Measurements from ENCODE around the gene GIMAP4. TPM values are rescaled to one million over a fixed set of nuclear protein-coding genes. Genes with fewer than 3 reads are reported as not detected.
"Not testable (repeated sequence)": the region's sequence is repeated elsewhere in the genome, so short reads cannot be mapped to it uniquely, and the experiment has no call there.

The GIMAP4 gene
- total RNA-seq, 1 experiment from 2014 or later, result not detected

DNA sequence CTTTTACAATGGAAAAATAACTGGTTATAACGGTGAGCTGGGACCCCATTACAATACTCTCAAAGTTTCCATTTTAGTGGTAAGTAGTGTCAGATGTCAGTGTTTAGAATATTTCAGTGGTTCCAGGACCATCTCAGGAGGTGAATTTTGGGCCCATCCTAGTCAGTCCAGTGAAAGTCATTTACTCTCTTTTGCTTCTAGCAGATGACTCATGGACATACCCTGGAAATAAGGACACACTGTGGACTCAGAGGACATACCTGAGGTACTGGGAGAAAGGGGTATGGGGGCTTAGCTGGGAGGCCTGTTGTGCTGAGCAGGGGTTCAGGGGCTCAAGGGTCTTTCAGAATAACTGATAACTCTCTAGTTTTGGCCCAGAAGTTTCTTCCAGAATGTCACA, 618 bp upstream of the GIMAP4 start:
- Histone ChIP-seq H3K36me3 (no peaks in the 10 kb centered on the region), H3K9me3 (replicated peaks) (peaks cover 2% of the 10 kb centered on the region; the same call in 1 of the 2 replicates), H3K27me3 (replicated peaks) (no peaks in the 10 kb centered on the region), H3K4me1 (replicated peaks) (no peaks in the 10 kb centered on the region), H3K27ac (no peak overlapping the region), H3K4me3 (no peak overlapping the region)
- DNase-seq (ENCODE audit: low read depth in 1 of 2, low spot score in 2 of 2), result no peak

DNA sequence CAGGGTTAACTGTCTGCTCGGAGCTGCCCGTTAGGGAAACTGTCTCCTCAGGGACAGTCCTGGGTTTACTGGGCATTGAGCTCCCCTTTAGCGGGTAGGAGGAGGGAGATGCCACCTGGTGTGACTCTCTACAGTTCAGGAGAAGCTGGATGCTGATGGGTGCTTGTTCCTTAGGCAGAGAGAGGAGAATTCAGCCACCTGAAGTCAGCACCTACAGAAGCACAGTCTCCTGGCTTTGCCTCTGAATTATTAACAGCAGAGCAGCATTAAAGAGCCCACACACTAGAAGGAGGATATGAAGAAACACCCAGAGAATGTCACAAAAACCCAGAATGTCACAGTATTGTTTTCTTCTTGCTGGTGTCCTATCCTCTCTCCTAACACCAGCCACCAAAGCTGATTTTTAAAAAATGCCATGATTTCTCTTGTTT, 696 bp downstream of the GIMAP4 start:
- no peaks in the 10 kb centered on the region for H3K36me3 ChIP-seq
- no peak overlapping the region for H3K4me3 ChIP-seq
- DNase-seq (ENCODE audit: low read depth in 1 of 2, low spot score in 2 of 2), result no peak
- H3K9me3 ChIP-seq (replicated peaks), result peaks cover 2% of the 10 kb centered on the region; the same call in 1 of the 2 replicates
- no peak overlapping the region for H3K27ac ChIP-seq
- H3K4me1 ChIP-seq (replicated peaks), result no peaks in the 10 kb centered on the region
- no peaks in the 10 kb centered on the region for H3K27me3 ChIP-seq (replicated peaks)

DNA sequence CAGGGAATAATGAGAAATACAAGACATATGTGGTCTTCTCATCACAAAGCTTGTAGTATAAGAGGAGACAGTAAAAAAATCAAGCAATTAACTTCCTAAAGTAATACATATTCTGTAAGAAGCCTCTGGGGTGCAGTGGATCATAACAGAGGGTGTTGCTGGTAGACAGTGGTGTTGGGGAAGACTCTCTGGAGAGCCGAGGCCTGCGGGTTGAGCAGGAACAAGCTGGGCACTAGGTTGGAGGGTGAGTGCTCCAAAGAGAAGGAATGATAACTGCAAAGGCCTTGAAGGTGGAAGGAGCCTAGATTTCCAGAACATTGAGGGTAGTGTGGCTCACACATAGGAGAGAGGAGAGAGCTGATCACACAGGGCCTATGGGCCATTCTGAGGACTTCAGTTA, 1.5 kb downstream of the GIMAP4 start:
- DNase-seq (ENCODE audit: low read depth in 1 of 2, low spot score in 2 of 2), result no peak

DNA sequence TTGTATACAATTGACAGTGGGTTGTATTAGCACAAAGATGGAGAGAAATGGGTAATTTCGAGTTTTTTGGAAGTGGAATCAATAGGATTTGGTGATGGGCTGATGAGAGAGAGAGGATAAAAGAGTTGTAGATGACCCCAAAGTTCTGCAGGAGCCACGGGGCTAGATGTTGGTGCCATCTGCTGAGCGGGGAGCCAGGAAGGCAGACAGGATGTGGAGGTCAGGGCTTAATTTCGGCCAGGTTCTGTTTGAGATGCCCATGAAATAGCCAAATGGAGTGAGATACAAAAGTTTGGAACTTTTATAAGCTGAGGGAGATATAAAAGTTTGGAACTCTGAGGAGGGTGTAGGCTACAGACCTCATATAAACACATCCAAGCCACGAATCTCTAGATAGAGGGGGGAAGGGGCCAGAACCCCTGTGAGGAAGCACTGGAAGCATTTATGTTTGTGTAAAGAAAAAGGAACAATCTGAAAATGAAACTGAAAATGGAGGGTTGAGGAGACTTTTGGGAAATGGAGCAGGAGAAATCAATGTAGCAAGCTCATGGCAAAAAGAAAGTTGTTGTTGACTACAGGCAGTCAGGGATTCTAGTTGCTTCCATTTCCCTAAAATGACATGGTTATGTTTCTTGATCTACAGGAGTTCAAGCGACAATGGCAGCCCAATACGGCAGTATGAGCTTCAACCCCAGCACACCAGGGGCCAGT, 2.2 kb downstream of the GIMAP4 start:
- H3K4me1 ChIP-seq (replicated peaks), result no peaks in the 10 kb centered on the region
- no peak overlapping the region for H3K4me3 ChIP-seq

More for the DNA sequence above, 1.5 kb downstream of the GIMAP4 start:
- Histone ChIP-seq H3K4me3 (no peak overlapping the region), H3K4me1 (replicated peaks) (no peaks in the 10 kb centered on the region), H3K36me3 (no peaks in the 10 kb centered on the region), H3K9me3 (replicated peaks) (peaks cover 2% of the 10 kb centered on the region; the same call in 1 of the 2 replicates), H3K27ac (no peak overlapping the region), H3K27me3 (replicated peaks) (no peaks in the 10 kb centered on the region)

DNA sequence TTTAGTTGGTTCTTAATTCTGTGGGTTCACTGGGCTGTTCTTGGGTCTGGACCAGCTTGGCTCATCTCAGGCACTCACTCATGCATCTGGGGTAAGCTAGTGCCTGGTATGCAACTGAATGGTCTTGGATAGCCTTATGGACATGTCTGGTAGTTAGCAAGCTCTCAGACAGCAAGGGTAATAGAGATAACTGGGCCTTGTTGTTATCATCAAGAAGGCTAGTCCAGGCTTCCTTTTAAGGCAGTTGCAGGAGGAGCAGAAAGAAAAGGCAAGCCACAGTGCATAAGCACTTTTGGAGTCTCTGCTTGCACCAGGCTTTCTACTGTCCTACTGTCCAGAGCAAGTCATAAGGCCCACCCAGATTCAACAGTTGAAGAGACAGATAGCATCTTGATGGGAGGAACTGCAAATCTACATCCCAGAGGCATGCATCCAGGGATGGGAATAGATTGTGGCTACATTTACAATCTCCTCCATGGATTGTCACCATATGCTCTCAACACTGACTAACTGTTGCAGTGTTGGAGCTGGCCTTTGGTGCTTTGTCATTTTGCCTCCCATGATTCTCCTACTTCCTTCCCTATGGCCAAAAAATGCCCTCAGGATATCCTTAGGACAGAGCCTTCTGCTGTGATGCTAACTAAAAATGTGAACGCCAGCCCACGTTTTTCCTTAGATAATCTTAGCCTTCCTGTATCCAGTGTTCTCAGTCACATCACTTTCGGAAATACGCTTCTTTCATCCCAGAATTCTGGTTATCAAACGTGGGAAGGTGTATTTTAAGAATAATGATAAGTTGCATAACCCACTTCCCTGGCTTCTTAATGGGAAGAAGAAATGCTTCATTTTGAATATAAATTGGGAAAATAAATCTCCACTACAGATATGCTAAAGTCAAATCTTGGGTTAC, 3.6 kb downstream of the GIMAP4 start:
- no peak for DNase-seq (ENCODE audit: low read depth in 1 of 2, low spot score in 2 of 2)
- Histone ChIP-seq H3K4me3 (no peak overlapping the region), H3K36me3 (no peaks in the 10 kb centered on the region), H3K27ac (no peak overlapping the region), H3K4me1 (replicated peaks) (no peaks in the 10 kb centered on the region), H3K27me3 (replicated peaks) (no peaks in the 10 kb centered on the region), H3K9me3 (replicated peaks) (no peaks in the 10 kb centered on the region; the same call in 1 of the 2 replicates)

More for the DNA sequence above, 2.2 kb downstream of the GIMAP4 start:
- DNase-seq (ENCODE audit: low read depth in 1 of 2, low spot score in 2 of 2), result no peak
- Histone ChIP-seq H3K36me3 (no peaks in the 10 kb centered on the region), H3K27me3 (replicated peaks) (no peaks in the 10 kb centered on the region), H3K27ac (no peak overlapping the region), H3K9me3 (replicated peaks) (no peaks in the 10 kb centered on the region; the same call in 1 of the 2 replicates)

DNA sequence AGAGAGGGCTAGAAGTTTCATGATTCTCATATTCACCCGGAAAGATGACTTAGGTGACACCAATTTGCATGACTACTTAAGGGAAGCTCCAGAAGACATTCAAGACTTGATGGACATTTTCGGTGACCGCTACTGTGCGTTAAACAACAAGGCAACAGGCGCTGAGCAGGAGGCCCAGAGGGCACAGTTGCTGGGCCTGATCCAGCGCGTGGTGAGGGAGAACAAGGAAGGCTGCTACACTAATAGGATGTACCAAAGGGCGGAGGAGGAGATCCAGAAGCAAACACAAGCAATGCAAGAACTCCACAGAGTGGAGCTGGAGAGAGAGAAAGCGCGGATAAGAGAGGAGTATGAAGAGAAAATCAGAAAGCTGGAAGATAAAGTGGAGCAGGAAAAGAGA, 5.3 kb downstream of the GIMAP4 start:
- H3K27me3 ChIP-seq (replicated peaks), result no peaks in the 10 kb centered on the region
- no peaks in the 10 kb centered on the region for H3K9me3 ChIP-seq (replicated peaks)
- H3K27ac ChIP-seq, result no peak overlapping the region
- no peaks in the 10 kb centered on the region for H3K36me3 ChIP-seq
- H3K4me1 ChIP-seq (replicated peaks), result no peaks in the 10 kb centered on the region
- no peak for DNase-seq (ENCODE audit: low read depth in 1 of 2, low spot score in 2 of 2)
- no peak overlapping the region for H3K4me3 ChIP-seq

DNA sequence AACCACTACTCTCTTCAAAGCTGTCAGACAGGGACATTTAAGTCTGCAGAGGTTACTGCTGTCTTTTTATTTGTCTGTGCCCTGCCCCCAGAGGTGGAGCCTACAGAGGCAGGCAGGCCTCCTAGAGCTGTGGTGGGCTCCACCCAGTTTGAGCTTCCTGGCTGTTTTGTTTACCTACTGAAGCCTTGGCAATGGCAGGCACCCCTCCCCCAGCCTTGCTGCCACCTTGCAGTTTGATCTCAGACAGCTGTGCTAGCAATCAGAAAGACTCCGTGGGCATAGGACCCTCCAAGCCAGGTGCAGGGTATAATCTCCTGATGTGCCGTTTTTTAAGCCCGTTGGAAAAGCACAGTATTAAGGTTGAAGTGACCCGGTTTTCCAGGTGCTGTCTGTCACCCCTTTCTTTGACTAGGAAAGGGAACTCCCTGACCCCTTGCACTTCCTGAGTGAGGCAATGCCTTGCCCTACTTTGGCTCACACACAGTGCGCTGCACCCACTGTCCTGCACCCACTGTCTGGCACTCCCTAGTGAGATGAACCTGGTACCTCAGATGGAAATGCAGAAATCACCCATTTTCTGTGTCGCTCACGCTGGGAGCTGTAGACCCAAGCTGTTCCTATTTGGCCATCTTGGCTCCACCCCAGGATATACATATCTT, 12.9 kb downstream of the GIMAP4 start:
- not testable (repeated sequence) for H3K27me3 ChIP-seq (replicated peaks); H3K4me1 ChIP-seq (replicated peaks)

DNA sequence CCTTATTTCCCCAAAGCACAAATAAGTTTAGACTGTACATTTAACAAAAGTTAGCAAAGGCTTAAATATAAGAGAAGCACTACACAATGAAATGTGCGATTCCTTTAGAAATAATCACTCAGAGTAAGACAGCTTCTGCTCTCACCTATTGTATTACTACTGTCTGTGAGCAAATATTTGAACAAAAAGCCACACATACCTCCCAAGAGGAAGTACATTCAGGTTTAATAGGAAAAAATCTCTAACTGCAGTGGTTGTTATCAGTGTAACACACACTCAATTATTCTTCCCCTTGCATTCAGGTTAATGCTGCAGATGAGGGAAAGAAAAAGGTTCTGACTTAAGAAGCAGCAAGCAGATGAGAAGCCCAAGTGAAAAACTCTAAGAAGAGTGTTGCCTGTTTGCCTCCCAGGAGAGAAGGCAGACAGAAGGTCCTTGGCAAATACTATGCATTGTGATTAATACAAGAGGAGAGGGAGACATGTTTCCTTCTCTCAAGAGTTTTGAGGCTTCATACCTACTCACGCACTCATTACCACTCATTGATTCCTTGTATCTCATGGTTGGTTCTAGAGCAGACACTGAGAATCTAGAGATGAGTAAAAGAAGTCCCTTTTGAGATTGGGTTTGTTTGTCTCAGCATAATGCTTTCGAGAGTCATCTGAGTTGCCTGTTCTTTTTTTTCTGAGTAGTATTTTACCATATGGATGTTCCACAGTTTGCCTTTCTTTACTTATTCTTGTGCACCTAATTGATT, 13.6 kb downstream of the GIMAP4 start:
- Histone ChIP-seq H3K4me1 (replicated peaks) (no peaks in the 10 kb centered on the region), H3K36me3 (no peaks in the 10 kb centered on the region), H3K27me3 (replicated peaks) (no peaks in the 10 kb centered on the region), H3K9me3 (replicated peaks) (no peaks in the 10 kb centered on the region), H3K27ac (no peak overlapping the region), H3K4me3 (no peak overlapping the region)
- DNase-seq (ENCODE audit: low read depth in 1 of 2, low spot score in 2 of 2), result no peak

More for the DNA sequence above, 12.9 kb downstream of the GIMAP4 start:
- DNase-seq (ENCODE audit: low read depth in 1 of 2, low spot score in 2 of 2); H3K9me3 ChIP-seq (replicated peaks); H3K36me3 ChIP-seq; H3K4me3 ChIP-seq; H3K27ac ChIP-seq: not testable (repeated sequence)

DNA sequence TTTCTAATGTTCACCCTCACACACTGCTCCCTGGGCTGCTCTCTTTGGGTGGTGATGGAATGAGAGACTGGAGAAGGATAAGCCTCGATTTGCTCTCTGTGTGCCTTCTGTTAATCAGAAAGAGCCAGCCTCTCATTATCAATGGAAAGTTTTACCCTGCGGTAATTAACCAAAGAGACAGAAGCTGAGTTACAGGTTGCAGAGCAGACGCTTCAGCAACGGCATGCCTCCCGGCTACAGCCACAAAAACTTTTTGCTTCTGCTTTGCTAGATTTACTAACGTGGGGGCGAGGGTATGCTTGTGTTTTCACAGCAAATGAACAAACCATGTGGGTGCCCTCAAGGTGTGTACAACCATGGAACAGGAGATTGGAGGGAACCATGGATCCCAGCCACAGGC, 18.0 kb downstream of the GIMAP4 start:
- H3K27me3 ChIP-seq (replicated peaks), result no peaks in the 10 kb centered on the region
- no peak for DNase-seq (ENCODE audit: low read depth in 1 of 2, low spot score in 2 of 2)
- no peak overlapping the region for H3K4me3 ChIP-seq
- no peaks in the 10 kb centered on the region for H3K4me1 ChIP-seq (replicated peaks)
- no peaks in the 10 kb centered on the region for H3K9me3 ChIP-seq (replicated peaks)
- H3K27ac ChIP-seq, result no peak overlapping the region
- no peaks in the 10 kb centered on the region for H3K36me3 ChIP-seq

DNA sequence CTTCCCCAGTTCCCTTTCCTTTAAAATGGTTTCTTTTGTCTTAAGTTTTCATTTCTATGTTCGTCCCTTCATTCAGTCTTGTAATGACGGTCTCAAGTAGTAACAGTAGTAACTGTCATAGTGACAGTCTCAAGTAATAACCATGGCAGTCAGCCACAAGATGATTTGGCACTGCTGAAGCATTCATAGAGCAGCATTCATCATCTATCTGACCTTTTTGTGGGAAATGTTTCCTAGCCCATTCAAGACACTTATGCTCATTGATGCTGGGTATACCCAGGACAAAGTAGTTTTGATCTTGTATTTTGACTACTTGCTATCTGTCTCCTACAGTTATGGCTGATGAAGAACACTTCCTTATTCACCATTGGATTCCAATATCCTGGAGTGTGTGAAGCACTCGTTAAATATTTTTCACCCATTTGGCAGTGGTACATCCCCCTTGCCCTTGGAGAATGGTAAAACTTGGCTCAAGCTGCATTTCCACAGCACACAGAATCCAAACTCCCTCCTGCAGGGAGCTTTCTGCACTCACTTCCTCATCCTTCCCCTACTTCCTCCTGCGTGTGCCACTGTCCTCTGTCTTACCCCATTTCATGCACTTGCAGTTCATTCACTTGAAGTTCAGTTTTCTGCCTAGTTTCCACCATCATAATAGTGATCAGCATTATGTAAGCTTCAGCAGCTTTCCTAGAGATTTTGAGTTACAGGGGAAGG, 19.0 kb downstream of the GIMAP4 start:
- Histone ChIP-seq H3K4me3 (no peak overlapping the region), H3K9me3 (replicated peaks) (no peaks in the 10 kb centered on the region), H3K27me3 (replicated peaks) (no peaks in the 10 kb centered on the region), H3K36me3 (no peaks in the 10 kb centered on the region), H3K27ac (no peak overlapping the region), H3K4me1 (replicated peaks) (no peaks in the 10 kb centered on the region)
- no peak for DNase-seq (ENCODE audit: low read depth in 1 of 2, low spot score in 2 of 2)

DNA sequence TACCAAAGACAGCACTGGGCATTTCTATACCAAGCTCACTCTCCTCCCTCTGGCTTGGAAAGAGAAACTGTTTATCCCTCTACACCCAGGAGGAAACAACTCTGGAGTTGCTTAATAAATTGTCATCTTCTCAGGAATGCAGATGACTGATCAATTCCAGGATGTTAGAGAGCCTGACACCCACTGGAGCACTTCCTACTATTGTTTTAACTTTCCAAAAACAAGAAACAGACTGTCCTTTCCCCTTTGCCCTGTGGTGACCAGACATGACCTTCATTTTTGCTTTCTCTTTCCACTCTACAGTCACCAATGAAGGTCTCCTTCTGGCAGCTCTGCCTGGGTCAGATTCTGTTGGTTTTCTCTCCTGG, 19.6 kb downstream of the GIMAP4 start:
- H3K9me3 ChIP-seq (replicated peaks), result no peaks in the 10 kb centered on the region
- H3K27me3 ChIP-seq (replicated peaks), result no peaks in the 10 kb centered on the region
- H3K4me1 ChIP-seq (replicated peaks), result no peaks in the 10 kb centered on the region
- H3K36me3 ChIP-seq, result no peaks in the 10 kb centered on the region
- no peak overlapping the region for H3K27ac ChIP-seq
- H3K4me3 ChIP-seq, result no peak overlapping the region
- DNase-seq (ENCODE audit: low read depth in 1 of 2, low spot score in 2 of 2), result no peak

DNA sequence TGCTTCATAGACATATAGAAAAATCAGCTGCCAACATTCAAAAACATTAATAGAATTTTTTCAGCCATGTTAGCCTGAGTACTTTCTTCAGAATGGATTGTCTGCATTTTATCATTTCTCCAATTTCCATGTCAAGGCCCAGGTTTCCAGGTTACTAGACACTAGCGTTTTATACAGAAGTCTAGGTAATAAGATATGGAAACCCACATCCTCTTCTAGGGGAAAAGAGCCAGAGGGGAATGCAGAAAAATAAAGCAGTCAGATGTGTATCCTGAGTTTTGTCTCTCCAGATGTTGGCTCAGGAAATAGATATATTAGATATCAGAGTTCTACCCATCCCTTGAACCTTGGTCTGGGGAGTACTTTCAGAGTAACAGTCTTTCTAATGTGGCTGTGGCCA, 20.4 kb downstream of the GIMAP4 start:
- H3K9me3 ChIP-seq (replicated peaks), result no peaks in the 10 kb centered on the region
- H3K4me3 ChIP-seq, result no peak overlapping the region
- no peak overlapping the region for H3K27ac ChIP-seq
- no peaks in the 10 kb centered on the region for H3K4me1 ChIP-seq (replicated peaks)
- H3K27me3 ChIP-seq (replicated peaks), result no peaks in the 10 kb centered on the region
- no peak for DNase-seq (ENCODE audit: low read depth in 1 of 2, low spot score in 2 of 2)
- no peaks in the 10 kb centered on the region for H3K36me3 ChIP-seq

DNA sequence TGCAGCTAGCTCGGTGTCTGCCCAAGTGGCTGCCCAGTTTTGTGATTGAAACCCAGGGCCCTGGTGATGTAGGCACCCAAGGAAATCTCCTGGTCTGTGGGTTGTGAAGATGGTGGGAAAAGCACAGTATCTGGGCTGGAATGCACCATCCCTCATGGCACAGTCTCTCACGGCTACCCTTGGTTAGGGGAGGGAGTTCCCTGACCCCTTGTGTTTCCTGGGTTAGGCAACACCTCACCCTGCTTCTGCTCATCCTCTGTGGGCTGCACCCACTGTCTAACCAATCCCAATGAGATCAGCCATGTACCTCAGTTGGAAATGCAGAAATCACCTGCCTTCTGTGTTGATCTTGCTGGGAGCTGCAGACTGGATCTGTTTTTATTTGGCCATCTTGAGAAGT, 27.6 kb downstream of the GIMAP4 start:
- DNase-seq (ENCODE audit: low read depth in 1 of 2, low spot score in 2 of 2), result no peak
- no peaks in the 10 kb centered on the region for H3K27me3 ChIP-seq (replicated peaks)
- no peaks in the 10 kb centered on the region for H3K4me1 ChIP-seq (replicated peaks)
- H3K27ac ChIP-seq, result no peak overlapping the region
- H3K9me3 ChIP-seq (replicated peaks), result no peaks in the 10 kb centered on the region
- H3K4me3 ChIP-seq, result no peak overlapping the region
- no peaks in the 10 kb centered on the region for H3K36me3 ChIP-seq

All from SJSA1 (cell line).